ENCODE results near the gene GARIN1A.
"Not testable (repeated sequence)": the region's sequence is repeated elsewhere in the genome, so short reads cannot be mapped to it uniquely, and the experiment has no call there.

- TF ChIP-seq CTCF (conservative IDR thresholded peaks at IDR 0.05; ENCODE audit: low read length); EZH2phosphoT487 (IDR thresholded peaks at IDR 0.05; ENCODE audit: borderline replicate concordance): not testable (repeated sequence)
Measured at GRCh38 chr7:128646877-128647276, 25.2 kb upstream of the GARIN1A start.
